ENCODE results near the gene PLA2G4E.

GRCh38 chr15:41978534-41978933 is 42.3 kb downstream of the PLA2G4E start:
- TF ChIP-seq POLR2A (IDR thresholded peaks at IDR 0.05), result no peak
- no peak for TF ChIP-seq CTCF (IDR thresholded peaks at IDR 0.05)

Data from heart left ventricle (tissue), 13 donors.